Testis (tissue), 3 donors: ENCODE results near the gene FGGY. TPM values are rescaled to one million over a fixed set of nuclear protein-coding genes. Genes with fewer than 3 reads are reported as not detected.
A peak's percentile ranks its signal among the peaks of the same experiment; 100 is the strongest.

Experiments used
- DNase-seq: peaks from one replicate; pipeline ENCODE4 v3.0.0-alpha.2; 2019
- H3K27ac ChIP-seq, 2 donors: fragments of 200-600 bp; sonication (generic); one replicate each; pipeline ENCODE4 v1.5.1; 2019
- H3K27me3 ChIP-seq: fragments of 200-600 bp; sonication (generic); one replicate; pipeline ENCODE4 v1.5.1; 2019
- H3K36me3 ChIP-seq: fragments of 200-600 bp; sonication (generic); one replicate; pipeline ENCODE4 v1.5.1; 2017; ENCODE audit warnings: low read depth; ENCODE audit errors: missing control alignments
- H3K4me1 ChIP-seq: fragments of 200-600 bp; sonication (generic); one replicate; pipeline ENCODE4 v1.5.1; 2019
- H3K4me3 ChIP-seq, 2 donors: fragments of 200-600 bp; sonication (generic); one replicate each; pipeline ENCODE4 v1.5.1; 2017 to 2019
- H3K9me3 ChIP-seq: fragments of 200-600 bp; sonication (generic); one replicate; pipeline ENCODE4 v1.5.1; 2017
- POLR2A ChIP-seq: fragments of 450-650 bp; IDR thresholded peaks from one replicate; pipeline ENCODE4 v1.6.1; 2017; ENCODE audit warnings: antibody characterized with exemption, mild to moderate bottlenecking, moderate library complexity
- WGBS, 2 donors: methylation state at CpG; one replicate each; pipeline ENCODE4 v1.1.5; 2018; 5-methylcytosine and 5-hydroxymethylcytosine counted together
- intact Hi-C: fragments of 100-400 bp; cut with DNase I; formaldehyde crosslinking; loops from one replicate; pipeline ENCODE4 v1.15.1; 2023; ENCODE audit warnings: low total_unique reads
- polyA plus RNA-seq: library from polyadenylated mRNA; stranded (reverse); fragments of 350-450 nt; fragmentation: Illumina TruSeq; extraction: RNeasy Lipid Tissue Mini Kit (QIAGEN cat#74804); gene quantifications from one replicate; pipeline ENCODE4 v1.2.3, GENCODE V29; 2014; ENCODE audit warnings: low read depth, low replicate concordance; ENCODE audit not compliant: insufficient read depth
- total RNA-seq, 2 donors: library from RNA; depleted of rRNA; stranded (reverse); fragments of >200 nt; gene quantifications; one replicate each; pipeline ENCODE4 v1.2.3, GENCODE V29; 2016
- TF ChIP-seq, protein P1 (sequence below), 3 experiments: fragments of 450-650 bp in 2 of 3; fragments of 200-600 bp in 1 of 3; sonication (generic) in 1 of 3; IDR thresholded peaks; one replicate each; pipeline ENCODE4 v1.5.1; 2016 to 2019; ENCODE audit warnings: antibody characterized with exemption in 3 of 3, mild to moderate bottlenecking in 2 of 3, moderate library complexity in 1 of 3

Gene FGGY
- total and polyA plus RNA-seq, 3 donors from 2014 or later: 14.6 to 32.8 (median 32.3) TPM

DNA sequence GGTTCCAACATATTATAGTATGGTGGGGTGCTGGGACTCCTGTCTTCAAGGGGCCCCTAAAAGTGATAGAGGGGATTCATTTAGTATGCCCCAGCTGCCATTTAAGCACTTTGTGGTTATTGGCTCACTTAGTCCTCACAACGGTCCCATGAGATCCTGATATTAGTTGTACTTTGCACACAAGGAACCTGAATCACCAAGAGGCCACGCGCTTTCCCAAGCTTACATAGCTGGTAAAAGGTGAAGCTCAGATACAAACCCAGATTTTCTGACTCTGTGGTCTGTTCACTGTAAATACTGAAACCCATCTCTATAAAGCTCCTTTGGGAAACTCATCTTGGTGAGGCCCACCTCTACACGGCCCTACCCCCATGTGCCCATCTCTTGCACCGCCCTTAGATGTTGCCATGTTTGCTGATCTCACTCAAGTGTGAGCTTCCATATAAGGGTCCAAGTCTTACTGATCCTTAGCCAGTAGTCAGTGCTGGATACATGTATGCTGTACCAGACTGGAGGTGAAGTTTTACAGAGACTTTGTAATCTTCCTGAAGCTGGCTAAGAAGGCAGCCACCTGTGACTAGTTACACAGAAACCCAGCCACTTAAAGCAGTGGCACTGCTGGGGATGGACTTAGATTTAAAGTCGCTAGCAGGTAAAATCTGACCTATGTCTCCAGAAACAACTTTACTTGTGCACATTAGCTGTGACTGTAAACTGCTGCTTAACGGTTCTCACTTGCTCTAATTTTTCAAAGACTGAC, 393.5 kb downstream of the FGGY start:
- no peaks in the 10 kb centered on the region for H3K9me3 ChIP-seq
- no peak overlapping the region for H3K27ac ChIP-seq
- no peak for TF ChIP-seq POLR2A
- TF ChIP-seq, protein P1, sequence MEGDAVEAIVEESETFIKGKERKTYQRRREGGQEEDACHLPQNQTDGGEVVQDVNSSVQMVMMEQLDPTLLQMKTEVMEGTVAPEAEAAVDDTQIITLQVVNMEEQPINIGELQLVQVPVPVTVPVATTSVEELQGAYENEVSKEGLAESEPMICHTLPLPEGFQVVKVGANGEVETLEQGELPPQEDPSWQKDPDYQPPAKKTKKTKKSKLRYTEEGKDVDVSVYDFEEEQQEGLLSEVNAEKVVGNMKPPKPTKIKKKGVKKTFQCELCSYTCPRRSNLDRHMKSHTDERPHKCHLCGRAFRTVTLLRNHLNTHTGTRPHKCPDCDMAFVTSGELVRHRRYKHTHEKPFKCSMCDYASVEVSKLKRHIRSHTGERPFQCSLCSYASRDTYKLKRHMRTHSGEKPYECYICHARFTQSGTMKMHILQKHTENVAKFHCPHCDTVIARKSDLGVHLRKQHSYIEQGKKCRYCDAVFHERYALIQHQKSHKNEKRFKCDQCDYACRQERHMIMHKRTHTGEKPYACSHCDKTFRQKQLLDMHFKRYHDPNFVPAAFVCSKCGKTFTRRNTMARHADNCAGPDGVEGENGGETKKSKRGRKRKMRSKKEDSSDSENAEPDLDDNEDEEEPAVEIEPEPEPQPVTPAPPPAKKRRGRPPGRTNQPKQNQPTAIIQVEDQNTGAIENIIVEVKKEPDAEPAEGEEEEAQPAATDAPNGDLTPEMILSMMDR (IDR thresholded peaks at IDR 0.05): no peak
- no peaks in the 10 kb centered on the region for H3K27me3 ChIP-seq
- intact Hi-C loops: no loop called here
- H3K4me1 ChIP-seq: peaks cover 11% of the 10 kb centered on the region
- no peak overlapping the region for H3K4me3 ChIP-seq
- 91 to 93% methylated on average over 7 of the region's 7 CpGs for WGBS, 2 donors
- no peaks in the 10 kb centered on the region for H3K36me3 ChIP-seq
- no peak for DNase-seq

DNA sequence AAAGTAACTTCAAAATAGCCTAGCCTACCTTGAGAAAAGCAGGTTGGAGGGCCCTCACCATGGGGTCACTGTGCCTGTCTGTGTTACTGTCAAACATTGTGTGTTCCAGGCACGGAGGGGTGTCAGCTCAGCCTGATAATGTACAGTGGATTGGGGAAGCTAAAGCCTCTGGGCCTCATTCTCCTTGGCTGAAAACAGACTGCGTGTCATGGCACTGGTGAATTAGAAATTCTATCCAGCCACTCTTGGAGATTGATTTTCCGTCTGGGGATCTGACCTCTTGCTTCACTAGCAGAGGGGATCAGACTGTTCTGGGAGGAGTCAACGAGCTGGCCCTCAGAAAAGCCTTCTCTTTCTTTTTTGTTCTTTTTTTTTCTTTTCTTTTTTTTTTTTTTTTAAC, 394.4 kb downstream of the FGGY start:
- TF ChIP-seq, protein P1 (IDR thresholded peaks at IDR 0.05): no peak
- TF ChIP-seq POLR2A: no peak
- WGBS, 2 donors: 23 to 55% methylated on average over 4 of the region's 4 CpGs
- H3K9me3 ChIP-seq: no peaks in the 10 kb centered on the region
- H3K4me1 ChIP-seq: peaks cover 11% of the 10 kb centered on the region
- H3K27me3 ChIP-seq: no peaks in the 10 kb centered on the region
- intact Hi-C loops: no loop called here
- H3K4me3 ChIP-seq: no peak overlapping the region
- H3K36me3 ChIP-seq: no peaks in the 10 kb centered on the region
- DNase-seq: peak; percentile 65
- no peak overlapping the region for H3K27ac ChIP-seq

DNA sequence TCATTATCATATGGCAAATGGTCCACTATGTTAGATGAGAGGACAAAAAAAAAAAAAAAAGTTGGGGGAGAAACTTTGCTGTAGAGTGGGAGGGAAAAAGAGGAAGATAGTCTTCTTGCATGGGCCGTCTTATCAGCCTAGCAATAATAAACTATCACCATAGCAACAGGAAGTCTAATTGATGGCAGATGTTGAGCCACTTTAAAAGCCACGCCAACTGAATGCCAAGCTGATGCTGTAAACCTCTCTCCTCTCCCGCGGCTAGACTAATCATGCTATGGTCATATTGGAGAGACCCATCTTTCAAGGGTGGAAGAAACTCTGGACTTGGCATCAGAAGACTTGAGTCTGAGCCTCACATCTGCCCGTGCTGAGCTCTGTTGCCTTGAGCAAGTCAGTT, 395.7 kb downstream of the FGGY start:
- Histone ChIP-seq H3K27me3 (no peaks in the 10 kb centered on the region), H3K36me3 (no peaks in the 10 kb centered on the region), H3K4me1 (peaks cover 11% of the 10 kb centered on the region), H3K27ac (no peak overlapping the region), H3K9me3 (no peaks in the 10 kb centered on the region), H3K4me3 (no peak overlapping the region)
- WGBS, 2 donors: 70 to 71% methylated on average over 5 of the region's 5 CpGs
- intact Hi-C loops: no loop called here
- TF ChIP-seq, protein P1 (IDR thresholded peaks at IDR 0.05): no peak
- TF ChIP-seq POLR2A: no peak
- DNase-seq: no peak

DNA sequence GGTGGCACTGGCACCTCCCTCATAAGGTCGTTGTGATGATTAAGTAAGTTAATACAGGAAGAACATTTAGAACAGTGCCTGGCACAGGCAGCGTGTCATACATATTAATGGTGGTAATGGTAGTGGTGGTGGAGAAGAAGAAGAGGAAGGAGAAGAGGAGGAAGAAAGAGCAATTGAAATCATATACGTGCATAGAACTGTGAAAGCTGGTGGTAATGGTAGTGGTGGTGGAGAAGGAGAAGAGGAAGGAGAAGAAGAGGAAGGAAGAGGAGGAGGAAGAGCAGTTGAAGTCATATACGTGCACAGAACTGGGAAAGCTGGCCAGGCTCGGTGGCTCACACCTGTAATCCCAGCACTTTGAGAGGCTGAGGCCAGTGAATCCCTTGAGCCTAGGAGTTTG, 396.5 kb downstream of the FGGY start:
- Histone ChIP-seq H3K4me1 (peaks cover 11% of the 10 kb centered on the region), H3K27ac (no peak overlapping the region), H3K27me3 (no peaks in the 10 kb centered on the region), H3K9me3 (no peaks in the 10 kb centered on the region), H3K4me3 (no peak overlapping the region), H3K36me3 (no peaks in the 10 kb centered on the region)
- 79 to 92% methylated on average over 5 of the region's 5 CpGs for WGBS, 2 donors
- DNase-seq: no peak
- TF ChIP-seq, protein P1 (IDR thresholded peaks at IDR 0.05): no peak
- TF ChIP-seq POLR2A: no peak
- intact Hi-C loops: no loop called here

DNA sequence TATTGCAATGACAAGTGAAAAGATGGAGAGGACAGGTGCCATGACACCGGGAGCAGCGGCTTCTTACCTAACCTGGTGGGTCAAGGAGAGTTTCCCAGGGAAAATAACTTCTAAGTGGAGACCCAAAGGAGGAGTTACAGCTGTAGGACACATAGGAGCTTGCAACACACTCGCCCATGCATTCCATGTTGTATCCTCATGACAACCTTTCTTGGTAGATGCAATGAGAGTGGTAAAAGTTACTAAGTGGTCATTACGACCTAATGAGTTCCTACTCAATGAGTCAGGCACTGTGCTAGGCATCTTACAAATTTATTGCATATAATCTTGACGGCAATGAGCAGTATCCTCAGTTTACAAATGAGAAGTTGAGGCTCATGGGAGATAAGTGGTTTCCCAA, 398.4 kb downstream of the FGGY start:
- no peak for DNase-seq
- Histone ChIP-seq H3K4me3 (no peak overlapping the region), H3K36me3 (no peaks in the 10 kb centered on the region), H3K9me3 (no peaks in the 10 kb centered on the region), H3K27ac (no peak overlapping the region), H3K4me1 (peaks cover 11% of the 10 kb centered on the region), H3K27me3 (no peaks in the 10 kb centered on the region)
- intact Hi-C loops: no loop called here
- WGBS, 2 donors: 90 to 100% methylated on average over 5 of the region's 5 CpGs
- TF ChIP-seq POLR2A: no peak
- TF ChIP-seq, protein P1 (IDR thresholded peaks at IDR 0.05): no peak
